AG10803 (cell line): Measurements from ENCODE around the gene SCRN1.

ENCODE experiments used
- DNase-seq: peaks from one replicate; pipeline ENCODE4 v3.0.0; 2010; ENCODE audit warnings: low read depth
- H3K4me3 ChIP-seq: 2 replicates; pipeline ENCODE4 v1.5.1; 2011; ENCODE audit warnings: mild to moderate bottlenecking, low read length, control low read depth
- TF ChIP-seq, protein P1 (sequence below): conservative IDR thresholded peaks from 2 replicates; pipeline ENCODE4 v1.5.1; 2011; ENCODE audit warnings: mild to moderate bottlenecking, low read length, control low read depth, inconsistent platforms

Gene SCRN1

DNA sequence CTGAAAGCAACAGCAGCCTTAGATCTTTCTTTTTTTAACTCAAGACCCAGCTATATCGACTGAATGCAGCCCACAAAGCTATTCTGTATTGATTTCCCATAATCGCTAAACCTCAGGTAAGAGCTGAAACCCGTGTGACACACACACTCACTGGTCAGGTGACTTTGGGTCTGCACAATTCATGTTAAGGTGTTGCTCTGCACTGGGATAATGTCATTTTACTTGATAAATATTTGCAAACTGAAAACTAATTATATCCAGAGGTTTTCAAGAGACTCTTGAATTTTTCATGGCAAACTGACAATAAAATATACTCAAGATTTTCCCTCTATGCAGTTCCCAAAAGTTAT, 33.1 kb downstream of the SCRN1 start:
- TF ChIP-seq, protein P1, sequence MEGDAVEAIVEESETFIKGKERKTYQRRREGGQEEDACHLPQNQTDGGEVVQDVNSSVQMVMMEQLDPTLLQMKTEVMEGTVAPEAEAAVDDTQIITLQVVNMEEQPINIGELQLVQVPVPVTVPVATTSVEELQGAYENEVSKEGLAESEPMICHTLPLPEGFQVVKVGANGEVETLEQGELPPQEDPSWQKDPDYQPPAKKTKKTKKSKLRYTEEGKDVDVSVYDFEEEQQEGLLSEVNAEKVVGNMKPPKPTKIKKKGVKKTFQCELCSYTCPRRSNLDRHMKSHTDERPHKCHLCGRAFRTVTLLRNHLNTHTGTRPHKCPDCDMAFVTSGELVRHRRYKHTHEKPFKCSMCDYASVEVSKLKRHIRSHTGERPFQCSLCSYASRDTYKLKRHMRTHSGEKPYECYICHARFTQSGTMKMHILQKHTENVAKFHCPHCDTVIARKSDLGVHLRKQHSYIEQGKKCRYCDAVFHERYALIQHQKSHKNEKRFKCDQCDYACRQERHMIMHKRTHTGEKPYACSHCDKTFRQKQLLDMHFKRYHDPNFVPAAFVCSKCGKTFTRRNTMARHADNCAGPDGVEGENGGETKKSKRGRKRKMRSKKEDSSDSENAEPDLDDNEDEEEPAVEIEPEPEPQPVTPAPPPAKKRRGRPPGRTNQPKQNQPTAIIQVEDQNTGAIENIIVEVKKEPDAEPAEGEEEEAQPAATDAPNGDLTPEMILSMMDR = no peak
- no peak for DNase-seq
- no peak overlapping the region for H3K4me3 ChIP-seq

DNA sequence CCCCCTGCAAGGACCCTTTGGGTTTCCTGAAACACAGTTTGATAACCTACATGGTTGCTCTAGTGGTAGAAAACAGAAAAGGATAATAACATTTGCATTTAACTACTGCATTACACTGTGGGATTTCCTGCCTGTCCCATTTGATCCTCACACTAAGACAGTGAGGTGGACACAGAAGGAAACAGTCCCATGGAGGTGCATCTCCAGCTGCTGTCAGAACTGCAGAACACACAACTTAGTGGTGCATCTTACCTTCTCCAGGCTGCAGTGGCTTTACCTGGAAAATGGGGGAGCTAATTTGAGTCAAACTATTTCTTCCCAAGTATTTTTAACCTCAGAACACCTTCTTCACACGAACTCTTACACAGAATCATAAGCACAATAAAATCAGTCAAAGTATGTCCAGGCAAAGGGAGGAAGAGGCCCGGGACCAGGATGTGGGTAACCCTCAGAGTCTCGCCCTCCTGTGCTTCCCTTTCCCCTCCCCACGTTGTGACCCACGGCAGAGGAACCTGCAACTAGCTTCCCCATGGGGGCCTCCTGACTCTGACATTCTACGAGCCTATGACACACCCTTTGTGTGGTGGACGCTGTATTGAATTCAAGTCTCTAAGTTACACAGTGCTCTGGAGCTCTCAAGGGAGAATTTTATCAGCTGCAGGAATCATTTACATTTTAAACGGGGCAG, 33.7 kb downstream of the SCRN1 start:
- TF ChIP-seq, protein P1 = no peak
- no peak for DNase-seq
- H3K4me3 ChIP-seq = no peak overlapping the region

- no peak overlapping the region for H3K4me3 ChIP-seq
- TF ChIP-seq, protein P1 = no peak
- DNase-seq = no peak
Measured at GRCh38 chr7:29955075-29955792, 34.4 kb downstream of the SCRN1 start.

DNA sequence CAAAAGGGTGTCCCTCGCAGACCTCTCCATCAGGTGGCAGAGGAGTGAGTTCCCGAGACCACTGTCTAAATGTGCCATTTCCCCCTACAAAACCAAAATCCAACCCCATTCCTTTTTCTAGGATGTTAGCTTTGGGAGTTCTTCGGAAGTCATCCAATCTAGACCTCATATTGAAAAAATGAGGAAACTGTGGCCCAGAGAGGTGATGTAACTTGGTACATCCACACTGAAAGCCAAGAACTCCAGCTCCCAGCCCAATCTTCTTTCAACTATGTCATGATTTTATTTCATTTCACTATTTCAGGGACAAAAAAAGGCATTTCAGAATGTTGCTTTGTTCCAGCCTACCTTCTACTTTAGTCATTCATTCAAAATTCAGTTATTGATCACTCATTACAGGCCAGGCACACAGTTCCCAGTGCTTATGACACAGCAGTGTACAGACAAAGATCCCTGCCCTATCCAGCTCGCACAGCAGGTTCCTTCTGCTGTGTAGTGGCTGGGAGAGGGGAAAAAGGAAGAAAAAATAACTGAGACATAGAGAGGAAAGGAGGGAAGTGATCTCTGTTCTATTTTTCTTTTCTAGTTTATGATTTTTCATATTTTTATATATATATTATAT, 35.8 kb downstream of the SCRN1 start:
- DNase-seq = peak; percentile 81
- TF ChIP-seq, protein P1 = no peak
- H3K4me3 ChIP-seq = no peak overlapping the region

GRCh38 chr7:29951206-29951605, 38.4 kb downstream of the SCRN1 start:
- TF ChIP-seq, protein P1 = no peak
- DNase-seq = no peak
- H3K4me3 ChIP-seq = no peak overlapping the region

GRCh38 chr7:29950480-29950879, 39.1 kb downstream of the SCRN1 start:
- H3K4me3 ChIP-seq = no peak overlapping the region
- TF ChIP-seq, protein P1 = no peak
- no peak for DNase-seq

DNA sequence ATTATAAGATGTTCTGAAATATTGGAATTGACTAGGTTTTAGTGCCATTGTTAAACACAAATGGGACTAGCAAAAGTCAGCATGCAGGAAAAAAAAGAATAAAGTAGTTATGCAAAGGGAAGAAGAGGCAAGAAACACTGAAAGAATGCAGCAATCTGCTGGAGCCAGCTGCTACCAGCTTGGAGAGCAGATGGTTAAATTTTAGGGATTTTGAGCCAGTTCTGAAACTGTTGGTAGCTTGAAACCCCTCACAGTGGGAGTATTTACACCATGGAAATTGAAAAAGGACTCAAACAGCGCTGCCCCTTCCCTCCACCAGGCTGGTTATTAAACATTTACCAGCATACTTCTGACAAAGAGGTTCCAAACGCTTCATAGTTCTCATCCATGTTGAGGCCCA, 41.0 kb downstream of the SCRN1 start:
- TF ChIP-seq, protein P1 = no peak

More for the DNA sequence above, 41.0 kb downstream of the SCRN1 start:
- H3K4me3 ChIP-seq = no peak overlapping the region
- DNase-seq = no peak
